HL-60 (cell line): Measurements from ENCODE around the gene C17orf113.

Experiments
- DNase-seq, 2 experiments: peaks; one replicate each; pipeline ENCODE4 v3.0.0-alpha.2; 2010 to 2020; ENCODE audit warnings: low read depth in 1 of 2, low spot score in 1 of 2
- H3K27ac ChIP-seq: fragments of 250-450 bp; sonication (Bioruptor Pico); replicated peaks from 2 replicates; pipeline ENCODE4 v1.5.1; 2020; ENCODE audit warnings: mild to moderate bottlenecking, moderate library complexity
- H3K27me3 ChIP-seq: fragments of 250-450 bp; sonication (Bioruptor Pico); 2 replicates; pipeline ENCODE4 v1.5.1; 2021; ENCODE audit warnings: mild to moderate bottlenecking, moderate library complexity; ENCODE audit not compliant: insufficient read depth, poor library complexity, severe bottlenecking
- H3K4me3 ChIP-seq: replicated peaks from 2 replicates; pipeline ENCODE4 v1.5.1; 2011; ENCODE audit warnings: mild to moderate bottlenecking, control low read depth, low read length; ENCODE audit not compliant: insufficient read depth
- GABPA ChIP-seq: IDR thresholded peaks from 2 replicates; pipeline ENCODE4 v1.6.1; 2012; ENCODE audit warnings: low read depth
- POLR2AphosphoS5 ChIP-seq: IDR thresholded peaks from 2 replicates; pipeline ENCODE4 v1.6.1; 2012; ENCODE audit warnings: low read depth
- SPI1 ChIP-seq: IDR thresholded peaks from 2 replicates; pipeline ENCODE4 v1.6.1; 2012; ENCODE audit warnings: low read depth, mild to moderate bottlenecking, borderline replicate concordance
- TF ChIP-seq, protein P1 (sequence below): IDR thresholded peaks from one replicate; pipeline ENCODE4 v1.5.1; 2011; ENCODE audit warnings: low read length, control low read depth, inconsistent platforms; ENCODE audit not compliant: insufficient read depth
- TF ChIP-seq, protein P2 (sequence below): IDR thresholded peaks from 2 replicates; pipeline ENCODE4 v1.6.1; 2012; ENCODE audit warnings: low read depth; ENCODE audit not compliant: insufficient replicate concordance

C17orf113 gene

DNA sequence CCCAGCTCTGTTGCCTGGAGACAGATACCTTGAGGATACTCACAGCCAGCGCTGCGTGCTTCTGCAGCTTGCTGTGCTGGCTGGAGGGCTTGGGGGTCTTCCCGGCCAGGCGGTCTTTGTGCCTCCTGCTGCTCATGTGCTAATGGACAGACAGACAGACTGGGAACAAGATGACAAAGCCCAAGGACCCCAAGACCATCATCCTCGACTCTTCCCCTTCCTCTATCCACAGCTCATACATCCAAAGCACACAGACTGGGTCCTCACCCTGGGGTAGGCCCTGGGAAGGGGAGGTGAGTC lies 22.9 kb downstream of the C17orf113 start:
- no peak for DNase-seq
- no peaks in the 10 kb centered on the region for H3K27me3 ChIP-seq
- H3K27ac ChIP-seq: no peak overlapping the region; the same call in 1 of the 2 replicates
- no peak overlapping the region for H3K4me3 ChIP-seq
- TF ChIP-seq, protein P1, sequence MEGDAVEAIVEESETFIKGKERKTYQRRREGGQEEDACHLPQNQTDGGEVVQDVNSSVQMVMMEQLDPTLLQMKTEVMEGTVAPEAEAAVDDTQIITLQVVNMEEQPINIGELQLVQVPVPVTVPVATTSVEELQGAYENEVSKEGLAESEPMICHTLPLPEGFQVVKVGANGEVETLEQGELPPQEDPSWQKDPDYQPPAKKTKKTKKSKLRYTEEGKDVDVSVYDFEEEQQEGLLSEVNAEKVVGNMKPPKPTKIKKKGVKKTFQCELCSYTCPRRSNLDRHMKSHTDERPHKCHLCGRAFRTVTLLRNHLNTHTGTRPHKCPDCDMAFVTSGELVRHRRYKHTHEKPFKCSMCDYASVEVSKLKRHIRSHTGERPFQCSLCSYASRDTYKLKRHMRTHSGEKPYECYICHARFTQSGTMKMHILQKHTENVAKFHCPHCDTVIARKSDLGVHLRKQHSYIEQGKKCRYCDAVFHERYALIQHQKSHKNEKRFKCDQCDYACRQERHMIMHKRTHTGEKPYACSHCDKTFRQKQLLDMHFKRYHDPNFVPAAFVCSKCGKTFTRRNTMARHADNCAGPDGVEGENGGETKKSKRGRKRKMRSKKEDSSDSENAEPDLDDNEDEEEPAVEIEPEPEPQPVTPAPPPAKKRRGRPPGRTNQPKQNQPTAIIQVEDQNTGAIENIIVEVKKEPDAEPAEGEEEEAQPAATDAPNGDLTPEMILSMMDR: no peak
- TF ChIP-seq POLR2AphosphoS5: no peak
- TF ChIP-seq GABPA: no peak
- TF ChIP-seq SPI1: no peak
- TF ChIP-seq, protein P2, sequence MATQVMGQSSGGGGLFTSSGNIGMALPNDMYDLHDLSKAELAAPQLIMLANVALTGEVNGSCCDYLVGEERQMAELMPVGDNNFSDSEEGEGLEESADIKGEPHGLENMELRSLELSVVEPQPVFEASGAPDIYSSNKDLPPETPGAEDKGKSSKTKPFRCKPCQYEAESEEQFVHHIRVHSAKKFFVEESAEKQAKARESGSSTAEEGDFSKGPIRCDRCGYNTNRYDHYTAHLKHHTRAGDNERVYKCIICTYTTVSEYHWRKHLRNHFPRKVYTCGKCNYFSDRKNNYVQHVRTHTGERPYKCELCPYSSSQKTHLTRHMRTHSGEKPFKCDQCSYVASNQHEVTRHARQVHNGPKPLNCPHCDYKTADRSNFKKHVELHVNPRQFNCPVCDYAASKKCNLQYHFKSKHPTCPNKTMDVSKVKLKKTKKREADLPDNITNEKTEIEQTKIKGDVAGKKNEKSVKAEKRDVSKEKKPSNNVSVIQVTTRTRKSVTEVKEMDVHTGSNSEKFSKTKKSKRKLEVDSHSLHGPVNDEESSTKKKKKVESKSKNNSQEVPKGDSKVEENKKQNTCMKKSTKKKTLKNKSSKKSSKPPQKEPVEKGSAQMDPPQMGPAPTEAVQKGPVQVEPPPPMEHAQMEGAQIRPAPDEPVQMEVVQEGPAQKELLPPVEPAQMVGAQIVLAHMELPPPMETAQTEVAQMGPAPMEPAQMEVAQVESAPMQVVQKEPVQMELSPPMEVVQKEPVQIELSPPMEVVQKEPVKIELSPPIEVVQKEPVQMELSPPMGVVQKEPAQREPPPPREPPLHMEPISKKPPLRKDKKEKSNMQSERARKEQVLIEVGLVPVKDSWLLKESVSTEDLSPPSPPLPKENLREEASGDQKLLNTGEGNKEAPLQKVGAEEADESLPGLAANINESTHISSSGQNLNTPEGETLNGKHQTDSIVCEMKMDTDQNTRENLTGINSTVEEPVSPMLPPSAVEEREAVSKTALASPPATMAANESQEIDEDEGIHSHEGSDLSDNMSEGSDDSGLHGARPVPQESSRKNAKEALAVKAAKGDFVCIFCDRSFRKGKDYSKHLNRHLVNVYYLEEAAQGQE: no peak

DNA sequence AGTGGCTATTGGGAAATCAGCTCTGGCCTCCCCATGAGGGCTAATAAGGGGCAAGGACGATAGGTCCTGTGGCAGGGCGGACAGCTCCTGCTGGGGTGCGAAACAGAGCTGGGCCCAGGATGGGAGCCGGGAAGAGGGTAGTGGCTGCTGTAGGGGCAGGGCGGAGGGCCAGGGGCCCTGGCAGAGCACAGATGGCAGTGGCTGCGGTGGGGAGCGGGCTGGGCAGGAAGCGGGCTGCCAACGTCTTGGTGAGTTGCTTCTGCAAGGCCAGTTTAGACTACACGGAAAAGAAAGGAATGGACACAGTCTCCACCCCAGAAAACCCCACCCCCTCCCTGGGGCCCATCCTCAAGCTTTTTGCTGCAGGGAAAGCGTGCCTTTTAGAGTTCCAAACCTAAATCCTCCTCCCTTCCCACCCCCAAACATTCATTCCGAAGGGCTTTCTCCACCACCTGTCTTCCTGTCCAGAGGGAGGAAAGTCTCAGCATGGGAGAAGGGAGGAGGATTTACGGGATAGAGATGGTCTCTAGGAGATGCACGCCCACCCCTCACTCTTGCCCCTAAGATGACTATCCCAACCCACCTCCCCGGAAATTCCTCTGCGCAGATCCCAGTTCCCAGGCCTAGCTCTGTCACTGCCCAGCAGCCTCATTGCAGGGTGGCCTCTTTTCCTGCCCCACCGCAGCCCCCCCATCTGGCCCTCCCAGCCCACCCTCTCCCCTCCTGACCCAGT lies 23.4 kb downstream of the C17orf113 start:
- H3K4me3 ChIP-seq: no peak overlapping the region
- 0 out of 2 replicates have a peak, but pooled peaks have one; percentile 17 for TF ChIP-seq POLR2AphosphoS5
- TF ChIP-seq, protein P1: no peak
- TF ChIP-seq GABPA: no peak
- H3K27ac ChIP-seq: peak overlapping the region; percentile 25; the same call in 1 of the 2 replicates
- peak in 1 of 2 experiments; percentile 63 for DNase-seq
- no peaks in the 10 kb centered on the region for H3K27me3 ChIP-seq

DNA sequence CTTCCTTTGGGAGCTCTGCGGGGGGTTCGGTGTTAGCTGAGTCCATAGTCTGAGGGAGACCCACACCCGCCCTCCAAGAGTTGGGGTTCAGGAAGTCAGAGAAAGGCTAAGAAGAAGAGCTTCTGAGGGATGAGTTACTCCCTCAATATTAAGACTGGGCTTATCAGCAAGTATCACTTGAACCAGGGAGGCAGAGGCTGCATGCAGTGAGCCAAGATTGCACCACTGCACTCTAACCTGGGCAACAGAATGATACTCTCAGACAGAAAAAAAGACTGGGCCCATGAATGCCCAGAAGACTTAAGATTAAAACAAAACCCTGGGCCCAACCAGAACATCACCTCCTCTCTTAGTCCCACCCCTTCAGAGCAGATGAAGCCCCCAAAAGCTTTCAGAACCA lies 24.5 kb downstream of the C17orf113 start:
- no peaks in the 10 kb centered on the region for H3K27me3 ChIP-seq
- H3K4me3 ChIP-seq: no peak overlapping the region
- no peak for DNase-seq
- TF ChIP-seq POLR2AphosphoS5 (no peak), SPI1 (no peak), GABPA (no peak)
- TF ChIP-seq, protein P2: no peak
- TF ChIP-seq, protein P1: no peak
- H3K27ac ChIP-seq: peak overlapping the region; percentile 25

DNA sequence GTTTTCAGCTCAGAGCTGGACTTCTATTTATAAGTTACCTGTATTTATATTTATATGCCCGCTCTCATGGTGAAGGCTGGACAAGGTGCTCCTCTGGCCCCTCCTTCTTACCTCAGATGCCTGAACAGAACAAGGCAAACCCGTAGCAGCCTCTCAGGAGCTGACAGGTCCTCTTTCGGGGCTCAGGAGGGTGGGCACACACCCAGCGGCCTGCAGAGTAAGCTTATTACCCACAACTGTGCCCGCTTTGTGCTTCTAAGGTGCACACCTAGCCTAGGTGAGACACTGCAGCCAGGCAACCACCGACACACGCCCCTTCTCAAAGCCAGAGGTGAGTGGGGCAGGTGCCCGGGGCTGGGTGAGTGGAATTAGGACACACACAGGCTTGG lies 25.2 kb downstream of the C17orf113 start:
- Histone ChIP-seq H3K27ac (peak overlapping the region; percentile 73), H3K4me3 (no peak overlapping the region), H3K27me3 (no peaks in the 10 kb centered on the region)
- TF ChIP-seq, protein P1: no peak
- TF ChIP-seq GABPA: no peak
- no peak for DNase-seq
